GM12878 (cell line): ENCODE data around the gene NSMCE1. TPM values are rescaled to one million over a fixed set of nuclear protein-coding genes. Genes with fewer than 3 reads are reported as not detected.

Experiments
- ATAC-seq: fragments of 200-7000 bp; cut with Tn5 transposase; 3 replicates; pipeline ENCODE4 v1.9.1; 2020; ENCODE audit warnings: mild to moderate bottlenecking, moderate library complexity
- BruUV-seq: library from RNA; stranded (reverse); fragments of 400-500 nt; replicated peaks from 2 replicates; lab custom pipeline; 2021; lab: Mats Ljungman, UMichigan
- CTCF ChIA-PET: fragments of 300-600 bp; sonication (Branson Sonifier 250); formaldehyde crosslinking; extraction: SDS; loops from one replicate; lab custom pipeline; 2021; ENCODE audit warnings: inconsistent platforms; lab: Yijun Ruan, JAX
- POLR2A ChIA-PET: fragments of 350-600 bp; formaldehyde crosslinking; extraction: SDS; loops from one replicate; lab custom pipeline; 2021; ENCODE audit warnings: inconsistent platforms; lab: Charles Lee
- RAD21 ChIA-PET: fragments of 300-600 bp; sonication (Branson Sonifier 250); formaldehyde crosslinking; loops from one replicate; lab custom pipeline; 2023; ENCODE audit warnings: antibody characterized with exemption; ENCODE audit not compliant: unreplicated experiment; lab: Charles Lee
- SMC1A ChIA-PET: fragments of 300-600 bp; sonication (Branson Sonifier 250); formaldehyde crosslinking; loops from one replicate; lab custom pipeline; 2023; ENCODE audit not compliant: unreplicated experiment, uncharacterized antibody; lab: Charles Lee
- DNase-seq: peaks from one replicate; pipeline ENCODE4 v3.0.0-alpha.2; 2011; ENCODE audit warnings: low read depth, low spot score
- FAIRE-seq: peaks from 3 replicates; lab custom pipeline; 2011; peaks lifted over from hg19 to GRCh38; lab: Jason Lieb, UNC
- H2AFZ ChIP-seq: 2 replicates; pipeline ENCODE4 v1.6.0; 2011; ENCODE audit warnings: low read depth, low read length, control low read depth; ENCODE audit not compliant: control insufficient read depth
- H3K27ac ChIP-seq: 2 replicates; pipeline ENCODE4 v1.5.1; 2011; ENCODE audit warnings: control low read depth; ENCODE audit not compliant: control insufficient read depth, insufficient read depth
- H3K27me3 ChIP-seq, 2 experiments: replicated peaks in 1 of 2; 2 replicates each; pipeline versions ENCODE4 v1.6.0 to v1.6.1; 2011; ENCODE audit warnings: low read length in 1 of 2; ENCODE audit not compliant: control insufficient read depth in 2 of 2, insufficient read depth in 2 of 2
- H3K36me3 ChIP-seq, 2 experiments: 2 replicates each; pipeline ENCODE4 v1.5.1; 2011; ENCODE audit warnings: low read length in 1 of 2; ENCODE audit not compliant: control insufficient read depth in 2 of 2, insufficient read depth in 2 of 2
- H3K4me1 ChIP-seq: 2 replicates; pipeline ENCODE4 v1.6.1; 2011; ENCODE audit warnings: mild to moderate bottlenecking, low read length, moderate library complexity, mixed read lengths; ENCODE audit not compliant: control insufficient read depth, insufficient read depth
- H3K4me2 ChIP-seq: 2 replicates; pipeline ENCODE4 v1.6.0; 2011; ENCODE audit warnings: control low read depth; ENCODE audit not compliant: control insufficient read depth, insufficient read depth
- H3K4me3 ChIP-seq: fragments of 200-600 bp; sonication (generic); 2 replicates; pipeline ENCODE4 v1.5.1; 2016
- H3K79me2 ChIP-seq: 2 replicates; pipeline ENCODE4 v1.6.0; 2011; ENCODE audit warnings: low read length; ENCODE audit not compliant: control insufficient read depth, insufficient read depth
- H3K9ac ChIP-seq: 2 replicates; pipeline ENCODE4 v1.8.0; 2011; ENCODE audit warnings: low read length, control low read depth, mixed read lengths; ENCODE audit not compliant: control insufficient read depth, insufficient read depth
- H3K9me3 ChIP-seq: replicated peaks from 3 replicates; pipeline ENCODE4 v1.5.1; 2011; ENCODE audit warnings: mild to moderate bottlenecking, low read length; ENCODE audit not compliant: control insufficient read depth, insufficient read depth
- H4K20me1 ChIP-seq: 2 replicates; pipeline ENCODE4 v1.6.0; 2011; ENCODE audit not compliant: control insufficient read depth, insufficient read depth
- ATF2 ChIP-seq: IDR thresholded peaks from 2 replicates; pipeline ENCODE4 v1.6.1; 2012; ENCODE audit warnings: low read length, inconsistent platforms
- CREB1 ChIP-seq: IDR thresholded peaks from 2 replicates; pipeline ENCODE4 v1.6.1; 2012; ENCODE audit warnings: low read depth, mild to moderate bottlenecking, inconsistent platforms
- CREM ChIP-seq: IDR thresholded peaks from 2 replicates; pipeline ENCODE4 v1.6.1; 2014; ENCODE audit warnings: antibody characterized with exemption, low read depth
- IKZF1 ChIP-seq: fragments of 450-650 bp; conservative IDR thresholded peaks from 2 replicates; pipeline ENCODE4 v1.6.1; 2017; ENCODE audit warnings: antibody characterized with exemption, mild to moderate bottlenecking
- JUNB ChIP-seq: IDR thresholded peaks from 2 replicates; pipeline ENCODE4 v1.6.1; 2016; ENCODE audit warnings: antibody characterized with exemption, mild to moderate bottlenecking
- MTA3 ChIP-seq: IDR thresholded peaks from 2 replicates; pipeline ENCODE4 v1.6.1; 2012; ENCODE audit warnings: low read length, inconsistent platforms, borderline replicate concordance
- NFIC ChIP-seq: IDR thresholded peaks from 2 replicates; pipeline ENCODE4 v1.6.1; 2012; ENCODE audit warnings: low read depth, mild to moderate bottlenecking, inconsistent platforms, low read length, moderate library complexity
- PAX8 ChIP-seq: fragments of 450-650 bp; IDR thresholded peaks from 2 replicates; pipeline ENCODE4 v1.6.1; 2017; ENCODE audit warnings: mild to moderate bottlenecking, moderate library complexity
- POLR2A ChIP-seq: IDR thresholded peaks from 2 replicates; pipeline ENCODE4 v1.6.1; 2011; ENCODE audit warnings: low read depth, mild to moderate bottlenecking, low read length
- SKIL ChIP-seq: fragments of 450-650 bp; IDR thresholded peaks from 2 replicates; pipeline ENCODE4 v1.6.1; 2017; ENCODE audit warnings: mild to moderate bottlenecking, low read depth, inconsistent platforms; ENCODE audit not compliant: poor library complexity, severe bottlenecking
- TCF7 ChIP-seq: IDR thresholded peaks from 2 replicates; pipeline ENCODE4 v1.6.1; 2014; ENCODE audit warnings: antibody characterized with exemption, borderline replicate concordance
- YY1 ChIP-seq: IDR thresholded peaks from 2 replicates; pipeline ENCODE4 v1.6.1; 2011; ENCODE audit warnings: low read depth, mild to moderate bottlenecking, low read length
- ZZZ3 ChIP-seq: IDR thresholded peaks from 2 replicates; pipeline ENCODE4 v1.6.1; 2011; ENCODE audit warnings: low read depth; ENCODE audit not compliant: control insufficient read depth, insufficient read length
- WGBS: methylation state at CpG from one replicate; pipeline ENCODE4 v1.1.6; 2016; ENCODE audit warnings: low lambda C conversion rate; ENCODE audit not compliant: insufficient replicate concordance, insufficient coverage; ENCODE audit errors: missing lambda C conversion rate; 5-methylcytosine and 5-hydroxymethylcytosine counted together
- in situ Hi-C: fragments of 300-500 bp; cut with MboI; formaldehyde crosslinking; loops from 9 replicates; pipeline ENCODE4 v1.14.3; 2018; ENCODE audit warnings: mixed read lengths
- intact Hi-C: fragments of 100-400 bp; cut with micrococcal nuclease; formaldehyde crosslinking; loops from one replicate; pipeline ENCODE4 v1.14.2; 2022; ENCODE audit not compliant: unreplicated experiment
- polyA plus RNA-seq, 11 experiments: library from polyadenylated mRNA; depleted of rRNA in 4 of 11; unstranded in 6 of 11; stranded (reverse) in 5 of 11; fragments of >200 nt; fragmentation: Nextera tagmentation in 4 of 11; fragmentation: Illumina TruSeq in 1 of 11; extraction: Ambion mirVana in 4 of 11; extraction: Trizol in 1 of 11; gene quantifications; 1 replicate in 1 of 11; 2 replicates in 10 of 11; pipeline versions ENCODE4 v1.2.1 to v1.2.3, GENCODE V29; 2011 to 2016; ENCODE audit warnings: inconsistent platforms in 2 of 11, missing spikeins in 2 of 11, low read depth in 1 of 11
- total RNA-seq, 4 experiments: library from RNA; depleted of rRNA in 3 of 4; stranded (reverse); fragments of >200 nt in 3 of 4; fragmentation: Illumina TruSeq in 1 of 4; extraction: Trizol in 1 of 4; gene quantifications; 2 replicates each; pipeline versions ENCODE4 v1.2.1 to v1.2.3, GENCODE V29; 2013 to 2021
- TF ChIP-seq, protein P1 (sequence below): fragments of 450-650 bp; formaldehyde crosslinking; IDR thresholded peaks from 2 replicates; pipeline ENCODE4 v1.4.0; 2022; ENCODE audit warnings: mild to moderate bottlenecking, moderate library complexity
- TF ChIP-seq, protein P2 (sequence below): fragments of 450-650 bp; IDR thresholded peaks from 2 replicates; pipeline ENCODE4 v1.6.1; 2016; ENCODE audit warnings: mild to moderate bottlenecking

Gene NSMCE1
- total and polyA plus RNA-seq, 10 of the 15 experiments (the other 5 are each of a cell fraction or from before 2014, with no cell fraction given) = 54.0 to 214 (median 71.4) TPM

DNA sequence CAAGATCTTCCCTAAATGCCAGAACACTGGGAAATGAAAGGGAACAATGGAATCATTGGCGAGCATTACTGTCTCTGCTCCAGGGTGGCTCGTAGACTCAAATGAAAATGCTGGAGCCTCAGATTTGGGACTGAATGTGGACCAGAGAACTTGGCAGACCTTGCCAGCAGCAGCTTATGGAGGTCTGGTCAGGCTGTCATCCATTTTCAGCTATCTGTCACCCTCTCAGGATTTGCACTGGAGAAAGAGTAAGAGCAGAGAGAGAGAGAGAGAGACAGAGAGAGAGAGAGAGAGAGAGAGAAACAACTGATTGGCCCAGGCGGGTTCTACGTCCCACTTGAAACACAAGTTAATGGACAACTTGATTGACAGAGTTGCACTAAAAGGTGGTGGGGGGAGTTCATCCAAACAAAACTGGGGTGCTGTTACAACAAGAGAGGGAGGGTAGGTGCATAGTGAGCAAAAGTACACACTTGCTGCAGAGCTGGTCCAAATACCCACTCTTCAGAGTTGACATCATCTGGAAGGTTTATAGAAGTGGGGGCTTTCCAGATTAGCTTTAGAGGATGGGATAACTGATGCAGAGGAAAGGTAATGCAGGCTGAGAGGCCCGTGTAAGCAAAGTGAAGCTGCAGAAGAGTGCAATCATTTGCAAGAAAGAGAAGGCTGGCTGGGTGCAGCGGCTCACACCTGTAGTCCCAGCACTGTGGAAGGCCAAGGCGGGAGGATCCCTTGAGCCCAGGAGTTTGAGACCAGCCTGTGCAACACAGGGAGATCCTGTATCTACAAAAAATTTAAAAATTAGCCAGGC lies 16.5 kb upstream of the NSMCE1 start:
- 52% methylated on average over 7 of the region's 7 CpGs for WGBS
- H3K9ac ChIP-seq = no peak overlapping the region; the same call in 1 of the 2 replicates
- FAIRE-seq (no peak), DNase-seq (no peak), ATAC-seq (peak; percentile 82)
- no peaks in the 10 kb centered on the region; the same call in 1 of the 3 replicates for H3K9me3 ChIP-seq
- 0 out of 2 replicates have a peak overlapping the region, but pooled peaks have one; percentile 38 for H2AFZ ChIP-seq
- peak overlapping the region; percentile 57 for H3K27ac ChIP-seq
- no peaks in the 10 kb centered on the region for H4K20me1 ChIP-seq
- H3K4me1 ChIP-seq = peaks cover 40% of the 10 kb centered on the region
- H3K36me3 ChIP-seq = no peaks in the 10 kb centered on the region
- ChIA-PET POLR2A (interaction anchor here (0.6 to 4.2 kb wide), 9 partner anchors 10 to 140 kb away, joined by 3 to 16 read pairs (median 5); no protein-coding TSS in a partner anchor), RAD21 (interaction anchor here (1.0 to 4.0 kb wide), 18 partner anchors 10 to 119 kb away, joined by 3 to 20 read pairs (median 5); partner anchors contain the start of gene NSMCE1), SMC1A (interaction anchor here (0.6 to 6.3 kb wide), 21 partner anchors 8 to 120 kb away, joined by 3 to 65 read pairs (median 4); no protein-coding TSS in a partner anchor), CTCF (interaction anchor here (1.1 to 6.1 kb wide), 9 partner anchors 10 to 107 kb away, joined by 3 to 47 read pairs (median 7); no protein-coding TSS in a partner anchor)
- intact Hi-C loops (no loop called here), in situ Hi-C loops (no loop called here)
- no peaks in the 10 kb centered on the region for H3K27me3 ChIP-seq
- H3K4me2 ChIP-seq = peak overlapping the region; percentile 77
- no TSS peak for BruUV-seq
- H3K4me3 ChIP-seq = no peak overlapping the region
- no peaks in the 10 kb centered on the region for H3K79me2 ChIP-seq
- 0 out of 2 replicates have a peak, but pooled peaks have one; percentile 7 for TF ChIP-seq YY1
- 0 out of 2 replicates have a peak, but pooled peaks have one; percentile 15 for TF ChIP-seq NFIC
- TF ChIP-seq JUNB = peak; percentile 29
- TF ChIP-seq CREM = peak; percentile 11; the same call in 1 of the 2 replicates
- TF ChIP-seq TCF7 = peak; percentile 14; the same call in 1 of the 2 replicates
- TF ChIP-seq, protein P1, sequence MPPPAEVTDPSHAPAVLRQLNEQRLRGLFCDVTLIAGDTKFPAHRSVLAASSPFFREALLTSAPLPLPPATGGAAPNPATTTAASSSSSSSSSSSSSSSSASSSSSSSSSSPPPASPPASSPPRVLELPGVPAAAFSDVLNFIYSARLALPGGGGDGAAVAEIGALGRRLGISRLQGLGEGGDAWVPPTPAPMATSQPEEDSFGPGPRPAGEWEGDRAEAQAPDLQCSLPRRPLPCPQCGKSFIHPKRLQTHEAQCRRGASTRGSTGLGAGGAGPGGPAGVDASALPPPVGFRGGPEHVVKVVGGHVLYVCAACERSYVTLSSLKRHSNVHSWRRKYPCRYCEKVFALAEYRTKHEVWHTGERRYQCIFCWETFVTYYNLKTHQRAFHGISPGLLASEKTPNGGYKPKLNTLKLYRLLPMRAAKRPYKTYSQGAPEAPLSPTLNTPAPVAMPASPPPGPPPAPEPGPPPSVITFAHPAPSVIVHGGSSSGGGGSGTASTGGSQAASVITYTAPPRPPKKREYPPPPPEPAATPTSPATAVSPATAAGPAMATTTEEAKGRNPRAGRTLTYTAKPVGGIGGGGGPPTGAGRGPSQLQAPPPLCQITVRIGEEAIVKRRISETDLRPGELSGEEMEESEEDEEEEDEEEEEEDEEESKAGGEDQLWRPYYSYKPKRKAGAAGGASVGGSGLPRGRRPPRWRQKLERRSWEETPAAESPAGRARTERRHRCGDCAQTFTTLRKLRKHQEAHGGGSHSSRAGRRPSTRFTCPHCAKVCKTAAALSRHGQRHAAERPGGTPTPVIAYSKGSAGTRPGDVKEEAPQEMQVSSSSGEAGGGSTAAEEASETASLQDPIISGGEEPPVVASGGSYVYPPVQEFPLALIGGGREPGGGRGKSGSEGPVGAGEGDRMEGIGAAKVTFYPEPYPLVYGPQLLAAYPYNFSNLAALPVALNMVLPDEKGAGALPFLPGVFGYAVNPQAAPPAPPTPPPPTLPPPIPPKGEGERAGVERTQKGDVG (CRISPR knock-in tag) = no peak
- TF ChIP-seq, protein P2, sequence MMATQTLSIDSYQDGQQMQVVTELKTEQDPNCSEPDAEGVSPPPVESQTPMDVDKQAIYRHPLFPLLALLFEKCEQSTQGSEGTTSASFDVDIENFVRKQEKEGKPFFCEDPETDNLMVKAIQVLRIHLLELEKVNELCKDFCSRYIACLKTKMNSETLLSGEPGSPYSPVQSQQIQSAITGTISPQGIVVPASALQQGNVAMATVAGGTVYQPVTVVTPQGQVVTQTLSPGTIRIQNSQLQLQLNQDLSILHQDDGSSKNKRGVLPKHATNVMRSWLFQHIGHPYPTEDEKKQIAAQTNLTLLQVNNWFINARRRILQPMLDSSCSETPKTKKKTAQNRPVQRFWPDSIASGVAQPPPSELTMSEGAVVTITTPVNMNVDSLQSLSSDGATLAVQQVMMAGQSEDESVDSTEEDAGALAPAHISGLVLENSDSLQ = peak; percentile 52; the same call in 1 of the 2 replicates
- TF ChIP-seq ATF2 = 0 out of 2 replicates have a peak, but pooled peaks have one; percentile 43
- no peak for TF ChIP-seq PAX8
- peak; percentile 43 for TF ChIP-seq IKZF1
- TF ChIP-seq SKIL = no peak
- TF ChIP-seq ZZZ3 = peak; percentile 86
- TF ChIP-seq POLR2A = no peak
- peak; percentile 22; the same call in 1 of the 2 replicates for TF ChIP-seq CREB1
- peak; percentile 63; the same call in 1 of the 2 replicates for TF ChIP-seq MTA3
